Left lobe of liver (tissue), 2 donors: ENCODE results near the gene ZBTB48. TPM values are rescaled to one million over a fixed set of nuclear protein-coding genes. Genes with fewer than 3 reads are reported as not detected.

Source experiments
- ATAC-seq: fragments of 200-7000 bp; cut with Tn5 transposase; one replicate; pipeline ENCODE4 v1.9.1; 2020; ENCODE audit warnings: mild to moderate bottlenecking, moderate library complexity
- DNase-seq: peaks from one replicate; pipeline ENCODE4 v3.0.0-alpha.2; 2020; ENCODE audit warnings: low spot score
- total RNA-seq: library from RNA; stranded (reverse); gene quantifications from one replicate; pipeline ENCODE4 v1.2.1, GENCODE V29; 2021
- donor health status: DM: no; HTN: no; CAD: no; lungs with moderate emphysema.
- donor health status: DM: no; HTN: yes; CAD: no.

Gene ZBTB48
- total RNA-seq, 1 donor from 2014 or later: 38.4 TPM

DNA sequence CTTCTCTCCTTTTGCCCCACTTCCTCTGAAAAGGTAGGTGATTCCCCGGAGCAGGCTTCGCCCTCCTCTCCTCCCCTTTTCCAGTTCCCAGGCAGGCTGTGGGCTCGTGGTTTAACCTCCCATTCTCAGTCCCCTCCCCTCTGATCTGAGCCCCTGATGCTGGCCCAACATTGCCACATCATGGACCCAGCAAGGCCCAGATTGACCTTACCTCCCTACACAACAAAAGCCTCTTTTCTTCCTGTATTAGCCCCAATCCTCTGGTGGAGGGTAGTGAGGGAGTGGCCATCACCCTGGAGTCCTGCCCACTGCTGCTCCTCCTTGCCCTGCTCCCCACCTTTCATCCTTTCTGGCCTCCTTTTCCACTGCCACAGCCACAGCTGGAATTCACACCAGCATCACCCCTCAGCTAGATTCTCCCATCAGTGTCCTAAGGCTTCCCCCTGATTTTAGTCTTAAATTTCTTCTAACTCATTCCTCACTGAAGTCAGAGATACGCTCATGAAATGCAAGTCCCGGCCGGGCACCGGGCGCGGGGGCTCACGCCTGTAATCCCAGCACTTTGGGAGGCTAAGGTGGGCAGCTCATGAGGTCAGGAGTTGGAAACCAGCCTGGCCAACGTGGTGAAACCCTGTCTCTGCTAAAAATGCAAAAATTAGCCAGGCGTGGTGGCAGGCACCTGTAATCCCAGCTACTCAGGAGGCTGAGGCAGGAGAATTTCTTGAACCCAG lies 7.0 kb upstream of the ZBTB48 start:
- no peak for ATAC-seq
- no peak for DNase-seq

DNA sequence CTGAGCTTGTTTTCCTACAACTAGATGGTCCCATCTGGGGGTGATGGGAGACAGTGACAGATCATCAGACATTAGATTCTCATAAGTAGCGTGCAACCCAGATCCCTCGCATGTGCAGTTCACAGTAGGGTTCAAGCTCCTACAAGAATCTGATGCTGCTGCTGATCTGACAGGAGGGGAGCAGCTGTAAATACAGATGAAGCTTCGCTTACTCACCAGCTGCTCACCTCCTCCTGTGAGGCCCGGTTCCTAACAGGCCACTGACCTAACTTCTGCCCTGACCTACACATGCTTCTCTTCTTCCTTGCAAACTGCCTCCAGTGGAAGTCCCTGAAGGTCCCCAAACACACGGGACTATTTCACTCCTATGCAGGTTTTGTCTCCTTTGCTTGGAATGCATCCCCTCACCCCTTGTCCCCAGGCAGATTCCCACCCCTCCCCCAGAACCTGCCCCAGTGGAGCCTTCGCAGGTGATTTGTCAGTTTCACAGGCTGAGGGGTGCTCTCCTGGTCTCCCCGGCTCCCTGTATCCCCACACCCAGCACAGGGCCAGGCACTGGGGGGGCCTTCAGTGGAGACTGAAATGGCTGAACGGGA lies 5.7 kb upstream of the ZBTB48 start:
- no peak for ATAC-seq
- no peak for DNase-seq

DNA sequence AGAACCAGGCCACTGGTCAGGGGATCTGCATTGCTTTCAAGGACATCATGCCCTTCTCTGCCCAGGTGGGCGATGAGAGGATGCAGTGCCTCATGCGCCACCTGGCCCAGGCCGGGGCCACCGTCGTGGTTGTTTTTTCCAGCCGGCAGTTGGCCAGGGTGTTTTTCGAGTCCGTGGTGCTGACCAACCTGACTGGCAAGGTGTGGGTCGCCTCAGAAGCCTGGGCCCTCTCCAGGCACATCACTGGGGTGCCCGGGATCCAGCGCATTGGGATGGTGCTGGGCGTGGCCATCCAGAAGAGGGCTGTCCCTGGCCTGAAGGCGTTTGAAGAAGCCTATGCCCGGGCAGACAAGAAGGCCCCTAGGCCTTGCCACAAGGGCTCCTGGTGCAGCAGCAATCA lies 5.0 kb upstream of the ZBTB48 start:
- DNase-seq (no peak), ATAC-seq (no peak)

DNA sequence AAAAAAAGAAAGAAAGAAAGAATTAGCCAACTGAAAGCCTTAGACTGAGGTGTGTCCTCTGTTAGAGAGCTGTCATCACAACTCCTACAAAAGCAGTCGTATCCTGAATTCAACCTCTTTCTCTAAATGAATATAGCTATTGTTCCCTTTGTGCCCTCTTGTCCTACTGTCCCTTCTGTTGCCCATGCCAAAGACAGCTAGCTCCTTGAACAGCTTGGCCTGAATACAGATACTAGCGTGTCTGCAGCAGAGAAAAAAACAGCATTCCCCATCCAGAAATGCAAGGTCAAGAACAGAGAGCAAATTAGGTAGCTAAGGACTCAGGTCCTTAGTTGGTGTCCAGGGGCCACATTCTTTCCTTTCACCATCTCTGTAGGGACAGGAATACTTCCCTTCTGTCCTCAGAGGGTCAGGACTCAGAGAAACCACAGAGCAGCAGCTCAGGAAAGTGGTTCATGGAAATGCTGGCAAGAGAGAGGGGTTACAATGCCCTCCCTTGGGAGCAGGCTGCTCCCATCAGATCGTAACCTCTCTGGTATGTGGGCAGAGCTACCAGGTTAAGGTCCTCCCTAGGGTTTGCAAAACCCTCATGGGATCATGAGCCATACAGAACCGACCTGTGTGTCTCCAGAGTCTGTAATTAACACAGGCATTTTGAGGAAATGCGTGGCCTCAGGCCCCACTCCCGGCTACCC lies 1.8 kb upstream of the ZBTB48 start:
- no peak for ATAC-seq
- no peak for DNase-seq

DNA sequence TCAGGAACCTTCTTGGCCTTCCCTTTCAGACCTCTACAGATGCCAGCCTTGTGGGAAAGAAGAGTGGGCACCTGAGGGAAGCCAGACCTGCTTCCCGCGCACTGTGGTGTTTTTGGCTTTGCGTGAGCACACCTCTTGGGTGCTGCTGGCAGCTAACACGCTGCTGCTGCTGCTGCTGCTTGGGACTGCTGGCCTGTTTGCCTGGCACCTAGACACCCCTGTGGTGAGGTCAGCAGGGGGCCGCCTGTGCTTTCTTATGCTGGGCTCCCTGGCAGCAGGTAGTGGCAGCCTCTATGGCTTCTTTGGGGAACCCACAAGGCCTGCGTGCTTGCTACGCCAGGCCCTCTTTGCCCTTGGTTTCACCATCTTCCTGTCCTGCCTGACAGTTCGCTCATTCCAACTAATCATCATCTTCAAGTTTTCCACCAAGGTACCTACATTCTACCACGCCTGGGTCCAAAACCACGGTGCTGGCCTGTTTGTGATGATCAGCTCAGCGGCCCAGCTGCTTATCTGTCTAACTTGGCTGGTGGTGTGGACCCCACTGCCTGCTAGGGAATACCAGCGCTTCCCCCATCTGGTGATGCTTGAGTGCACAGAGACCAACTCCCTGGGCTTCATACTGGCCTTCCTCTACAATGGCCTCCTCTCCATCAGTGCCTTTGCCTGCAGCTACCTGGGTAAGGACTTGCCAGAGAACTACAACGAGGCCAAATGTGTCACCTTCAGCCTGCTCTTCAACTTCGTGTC lies 995 bp upstream of the ZBTB48 start:
- DNase-seq: peak; percentile 47
- ATAC-seq: no peak

DNA sequence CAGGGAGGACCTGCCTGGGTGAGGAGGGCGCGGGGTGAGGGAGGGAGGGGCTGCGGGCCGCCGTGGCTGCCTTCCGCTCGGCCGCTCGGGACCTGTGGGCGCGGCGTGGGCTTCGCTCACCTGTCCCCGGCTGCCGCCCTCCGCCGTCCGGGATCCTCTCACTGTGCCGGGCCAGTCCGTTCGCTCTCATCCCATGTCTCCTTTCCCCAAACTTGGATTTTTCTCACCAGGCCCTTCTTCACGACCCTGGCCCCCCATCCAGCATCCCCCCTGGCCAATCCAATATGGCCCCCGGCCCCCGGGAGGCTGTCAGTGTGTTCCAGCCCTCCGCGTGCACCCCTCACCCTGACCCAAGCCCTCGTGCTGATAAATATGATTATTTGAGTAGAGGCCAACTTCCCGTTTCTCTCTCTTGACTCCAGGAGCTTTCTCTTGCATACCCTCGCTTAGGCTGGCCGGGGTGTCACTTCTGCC lies 362 bp downstream of the ZBTB48 start:
- no peak for ATAC-seq
- DNase-seq: no peak

DNA sequence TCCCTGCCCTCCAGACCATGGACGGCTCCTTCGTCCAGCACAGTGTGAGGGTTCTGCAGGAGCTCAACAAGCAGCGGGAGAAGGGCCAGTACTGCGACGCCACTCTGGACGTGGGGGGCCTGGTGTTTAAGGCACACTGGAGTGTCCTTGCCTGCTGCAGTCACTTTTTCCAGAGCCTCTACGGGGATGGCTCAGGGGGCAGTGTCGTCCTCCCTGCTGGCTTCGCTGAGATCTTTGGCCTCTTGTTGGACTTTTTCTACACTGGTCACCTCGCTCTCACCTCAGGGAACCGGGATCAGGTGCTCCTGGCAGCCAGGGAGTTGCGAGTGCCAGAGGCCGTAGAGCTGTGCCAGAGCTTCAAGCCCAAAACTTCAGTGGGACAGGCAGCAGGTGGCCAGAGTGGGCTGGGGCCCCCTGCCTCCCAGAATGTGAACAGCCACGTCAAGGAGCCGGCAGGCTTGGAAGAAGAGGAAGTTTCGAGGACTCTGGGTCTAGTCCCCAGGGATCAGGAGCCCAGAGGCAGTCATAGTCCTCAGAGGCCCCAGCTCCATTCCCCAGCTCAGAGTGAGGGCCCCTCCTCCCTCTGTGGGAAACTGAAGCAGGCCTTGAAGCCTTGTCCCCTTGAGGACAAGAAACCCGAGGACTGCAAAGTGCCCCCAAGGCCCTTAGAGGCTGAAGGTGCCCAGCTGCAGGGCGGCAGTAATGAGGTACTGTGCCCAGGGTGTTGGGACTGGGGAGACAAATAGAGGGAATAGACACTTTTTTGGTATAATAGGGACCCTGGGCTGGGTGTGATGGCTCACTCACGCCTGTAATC lies 1.0 kb downstream of the ZBTB48 start:
- ATAC-seq (peak; percentile 58), DNase-seq (peak; percentile 84)

DNA sequence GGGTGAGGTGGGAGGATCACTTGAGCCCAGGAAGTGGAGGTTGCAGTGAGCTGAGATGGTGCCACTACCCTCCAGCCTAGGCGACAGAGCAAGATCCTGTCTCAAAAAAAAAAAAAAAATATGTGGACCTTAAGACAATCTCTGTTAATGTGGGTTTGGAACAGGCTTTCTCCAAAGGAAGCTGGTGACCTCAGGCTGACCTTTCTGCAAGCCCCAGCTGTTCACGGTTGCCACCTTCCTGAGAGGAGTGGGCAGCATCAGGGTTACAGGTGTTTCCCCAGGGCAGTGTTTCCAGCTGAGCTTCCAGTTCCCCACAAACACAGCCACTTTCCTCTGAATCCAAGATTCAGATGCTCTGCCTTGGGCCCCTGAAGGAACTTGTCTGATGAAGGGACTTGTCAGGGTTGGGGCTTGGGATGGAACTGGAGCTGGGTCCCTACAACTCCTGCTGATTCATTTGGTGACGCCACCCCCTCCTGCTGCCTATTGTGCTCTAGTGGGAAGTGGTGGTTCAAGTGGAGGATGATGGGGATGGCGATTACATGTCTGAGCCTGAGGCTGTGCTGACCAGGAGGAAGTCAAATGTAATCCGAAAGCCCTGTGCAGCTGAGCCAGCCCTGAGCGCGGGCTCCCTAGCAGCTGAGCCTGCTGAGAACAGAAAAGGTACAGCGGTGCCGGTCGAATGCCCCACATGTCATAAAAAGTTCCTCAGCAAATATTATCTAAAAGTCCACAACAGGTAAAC lies 1.9 kb downstream of the ZBTB48 start:
- ATAC-seq: no peak
- DNase-seq: no peak

DNA sequence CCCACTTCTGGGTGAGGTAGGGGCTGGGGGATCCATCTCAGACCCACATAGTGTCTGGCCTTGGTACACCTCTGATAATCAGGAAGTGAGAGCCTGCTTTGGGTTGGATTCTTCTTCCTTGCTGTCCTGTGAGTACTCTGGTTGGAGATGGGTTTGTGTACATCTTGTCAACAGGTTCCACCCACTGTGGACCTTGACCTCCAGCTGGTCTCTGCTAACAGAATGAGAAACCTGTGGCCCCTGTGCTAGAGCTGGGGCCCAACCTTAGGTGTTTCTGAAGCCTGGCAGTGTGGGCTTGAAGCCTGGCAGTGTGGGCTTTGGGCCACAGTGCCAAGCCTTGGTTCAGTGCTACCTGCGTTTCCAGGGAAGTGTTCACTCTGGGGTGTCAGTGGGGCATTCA lies 2.6 kb downstream of the ZBTB48 start:
- ATAC-seq (peak; percentile 54), DNase-seq (peak; percentile 85)

DNA sequence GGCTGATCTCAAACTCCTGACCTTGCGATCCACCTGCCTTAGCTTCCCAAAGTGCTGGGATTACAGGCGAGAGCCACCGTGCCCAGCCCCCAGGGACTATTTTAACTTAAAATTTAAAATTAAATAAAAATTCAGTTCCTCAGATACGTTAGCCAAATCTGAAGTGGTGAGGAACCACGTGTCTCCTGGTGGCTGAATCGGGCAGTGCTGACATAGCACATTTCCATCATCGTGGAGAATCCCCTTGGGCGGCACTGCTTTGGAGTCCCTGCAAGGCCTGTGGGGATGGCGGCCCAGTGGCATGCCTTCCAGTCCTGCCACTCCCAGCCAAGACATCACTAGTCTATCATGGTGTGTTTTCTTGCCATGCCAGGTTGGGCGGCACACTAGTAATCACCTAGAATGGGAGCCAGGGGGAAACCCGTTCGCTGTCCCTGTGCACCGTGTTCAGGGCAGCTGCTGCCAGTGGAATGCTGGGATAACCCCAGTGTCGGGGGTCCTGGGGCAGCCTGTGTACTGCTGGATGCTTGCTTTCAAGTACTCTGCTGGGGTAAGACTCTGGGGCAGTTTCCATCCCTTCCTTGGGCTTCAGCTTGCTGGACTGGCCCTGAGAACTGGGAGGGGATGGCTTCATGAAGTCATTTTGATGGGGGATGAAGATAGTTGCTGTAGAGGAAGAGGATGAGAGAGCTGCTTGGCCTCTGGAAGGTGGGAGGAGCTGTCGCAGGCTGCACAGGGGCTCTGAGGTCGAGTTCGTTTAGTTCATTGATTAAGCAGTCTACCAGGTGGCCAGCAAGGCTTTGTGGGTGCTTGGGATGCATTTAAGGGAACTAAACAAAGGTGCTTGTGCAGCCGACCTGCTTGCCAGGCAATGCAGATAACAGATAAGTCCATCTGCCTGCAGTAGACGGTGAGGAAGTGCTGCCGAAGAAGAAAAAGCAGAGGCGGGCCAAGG lies 4.6 kb downstream of the ZBTB48 start:
- ATAC-seq (no peak), DNase-seq (no peak)

DNA sequence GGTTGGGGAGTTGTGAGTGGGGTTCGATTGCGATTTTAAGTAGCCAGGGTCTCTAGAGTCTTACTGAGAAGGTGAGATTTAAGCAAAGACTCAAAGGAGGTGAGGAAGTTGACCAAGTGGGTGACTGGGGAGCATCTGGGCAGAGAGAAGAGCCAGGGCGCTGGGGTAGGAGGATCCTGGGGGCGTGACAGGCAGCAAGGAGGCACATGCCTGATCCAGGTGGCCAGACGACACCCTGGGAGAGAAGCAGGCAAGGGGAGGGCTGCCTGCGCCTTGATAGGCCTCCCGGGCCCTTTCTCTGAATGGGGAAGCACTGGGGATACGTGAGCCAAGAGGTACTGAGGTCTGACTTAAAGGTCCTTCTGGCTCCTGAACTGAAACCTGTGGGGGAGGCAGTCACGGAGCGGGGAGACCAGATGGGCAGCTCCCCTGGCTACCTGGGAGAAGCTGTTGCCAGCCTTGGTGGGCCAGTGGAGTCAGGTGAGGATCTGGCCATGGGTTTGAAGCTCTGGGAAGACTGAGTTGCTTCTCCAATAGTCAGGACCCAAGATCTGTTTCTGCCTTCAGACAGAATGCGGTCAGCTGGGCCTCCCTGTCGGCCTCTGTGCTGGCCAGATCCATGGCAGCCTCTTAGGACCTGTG lies 5.4 kb downstream of the ZBTB48 start:
- ATAC-seq: no peak
- no peak for DNase-seq

DNA sequence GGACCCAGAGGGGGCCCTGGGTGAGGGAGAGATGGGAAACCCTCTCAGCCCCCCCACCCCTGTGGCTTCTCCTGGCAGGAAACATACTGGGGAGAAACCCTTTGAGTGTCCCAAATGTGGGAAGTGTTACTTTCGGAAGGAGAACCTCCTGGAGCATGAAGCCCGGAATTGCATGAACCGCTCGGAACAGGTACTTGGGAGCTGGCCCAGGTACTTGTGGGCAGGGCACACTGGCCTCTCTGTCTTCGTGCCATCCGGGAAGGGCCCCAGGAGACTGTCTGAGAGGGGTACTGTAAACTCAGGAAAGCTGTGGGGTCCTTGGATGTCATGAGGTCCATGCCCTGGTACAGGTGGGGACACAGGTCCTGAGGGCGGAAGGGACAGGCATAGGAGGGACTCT lies 6.0 kb downstream of the ZBTB48 start:
- ATAC-seq: no peak
- DNase-seq: no peak

DNA sequence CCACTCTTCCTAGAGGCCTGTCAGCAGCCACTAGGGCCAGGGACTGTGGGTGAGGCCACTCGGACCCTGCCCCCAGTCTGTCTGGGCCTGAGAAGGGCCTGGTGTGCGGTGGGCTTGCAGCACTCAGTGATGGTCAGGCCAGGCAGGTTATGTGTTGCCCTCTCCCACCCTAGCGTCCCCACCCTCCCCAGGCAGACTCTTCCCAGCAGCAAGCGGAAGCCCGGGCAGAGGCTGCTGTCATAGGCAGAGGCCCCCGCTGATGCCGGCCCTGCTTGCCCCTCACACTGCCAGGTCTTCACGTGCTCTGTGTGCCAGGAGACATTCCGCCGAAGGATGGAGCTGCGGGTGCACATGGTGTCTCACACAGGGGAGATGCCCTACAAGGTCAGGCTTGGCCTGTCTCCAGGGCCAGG lies 6.6 kb downstream of the ZBTB48 start:
- DNase-seq (peak; percentile 46), ATAC-seq (no peak)

DNA sequence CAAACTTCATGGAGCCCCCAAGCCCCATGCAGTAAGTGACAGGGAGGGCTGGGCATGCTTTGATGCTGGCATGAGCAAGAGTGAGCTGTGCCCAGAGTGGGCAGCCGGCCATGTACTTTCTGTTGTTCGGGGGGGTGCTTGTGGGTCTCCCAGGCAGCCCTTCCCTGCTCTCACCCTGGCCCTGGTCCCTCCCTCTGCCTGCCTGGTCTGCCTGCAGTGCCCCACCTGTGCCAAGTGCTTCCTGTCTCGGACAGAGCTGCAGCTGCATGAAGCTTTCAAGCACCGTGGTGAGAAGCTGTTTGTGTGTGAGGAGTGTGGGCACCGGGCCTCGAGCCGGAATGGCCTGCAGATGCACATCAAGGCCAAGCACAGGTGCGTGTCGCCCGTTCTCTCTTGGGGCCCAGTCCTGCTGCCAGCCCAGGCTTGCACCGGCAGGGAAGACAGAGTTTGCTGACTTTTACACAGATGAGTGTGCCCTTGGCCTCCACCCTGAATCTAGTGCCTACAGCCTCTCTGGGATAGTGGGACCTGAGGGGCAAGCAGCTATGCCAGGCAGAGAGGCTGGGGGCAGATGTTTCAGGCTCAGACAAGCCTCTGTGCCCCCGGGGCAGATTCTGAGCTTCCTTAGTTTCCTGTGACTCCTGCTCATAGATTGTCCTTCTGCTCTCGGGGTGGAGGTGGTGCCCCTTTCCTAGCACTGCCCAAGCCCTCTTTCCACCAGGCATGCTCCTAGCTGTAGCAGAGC lies 7.6 kb downstream of the ZBTB48 start:
- peak; percentile 48 for ATAC-seq

DNA sequence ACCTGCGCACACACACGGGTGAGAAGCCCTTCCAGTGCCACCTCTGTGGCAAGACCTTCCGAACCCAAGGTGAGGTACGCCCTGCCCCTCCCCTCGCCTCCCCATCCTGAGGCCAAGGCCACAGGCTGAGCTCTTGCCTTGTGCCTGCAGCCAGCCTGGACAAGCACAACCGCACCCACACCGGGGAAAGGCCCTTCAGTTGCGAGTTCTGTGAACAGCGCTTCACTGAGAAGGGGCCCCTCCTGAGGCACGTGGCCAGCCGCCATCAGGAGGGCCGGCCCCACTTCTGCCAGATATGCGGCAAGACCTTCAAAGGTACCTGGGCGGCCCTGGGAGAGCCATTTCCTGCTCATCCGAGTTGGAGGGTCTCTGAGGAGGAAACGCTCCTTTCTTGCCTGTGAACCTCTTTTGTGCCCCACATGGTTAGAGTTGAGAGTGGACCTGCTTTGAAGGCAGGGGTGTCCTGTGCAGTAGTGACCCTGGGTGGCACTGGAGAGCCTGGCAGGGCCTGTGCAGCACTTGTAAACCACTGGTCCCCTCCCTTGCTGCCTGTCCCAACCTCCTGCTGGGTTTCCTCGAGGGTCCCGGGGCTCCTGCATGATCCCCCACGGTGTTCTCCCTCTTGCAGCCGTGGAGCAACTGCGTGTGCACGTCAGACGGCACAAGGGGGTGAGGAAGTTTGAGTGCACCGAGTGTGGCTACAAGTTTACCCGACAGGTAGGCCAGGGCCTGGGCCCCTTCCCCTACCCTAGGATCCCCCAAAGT lies 8.5 kb downstream of the ZBTB48 start:
- peak; percentile 15 for ATAC-seq
- DNase-seq: no peak

More for the DNA sequence above, 7.6 kb downstream of the ZBTB48 start:
- DNase-seq: peak; percentile 62

DNA sequence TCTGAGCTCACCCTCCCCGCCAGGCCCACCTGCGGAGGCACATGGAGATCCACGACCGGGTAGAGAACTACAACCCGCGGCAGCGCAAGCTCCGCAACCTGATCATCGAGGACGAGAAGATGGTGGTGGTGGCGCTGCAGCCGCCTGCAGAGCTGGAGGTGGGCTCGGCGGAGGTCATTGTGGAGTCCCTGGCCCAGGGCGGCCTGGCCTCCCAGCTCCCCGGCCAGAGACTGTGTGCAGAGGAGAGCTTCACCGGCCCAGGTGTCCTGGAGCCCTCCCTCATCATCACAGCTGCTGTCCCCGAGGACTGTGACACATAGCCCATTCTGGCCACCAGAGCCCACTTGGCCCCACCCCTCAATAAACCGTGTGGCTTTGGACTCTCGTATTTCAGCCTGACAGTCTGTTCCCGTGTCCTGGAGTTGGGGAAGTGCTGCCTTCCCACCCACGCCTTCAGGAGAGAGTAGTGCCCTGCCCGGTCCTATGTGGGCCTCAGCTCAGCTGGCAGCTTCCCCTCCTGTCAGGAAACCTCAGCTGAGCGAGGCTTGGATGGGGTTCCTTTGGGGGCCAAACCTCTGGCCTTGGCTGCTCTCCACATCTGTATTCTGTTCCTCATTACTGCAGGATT lies 9.2 kb downstream of the ZBTB48 start:
- no peak for DNase-seq
- ATAC-seq: no peak
